Stimulated activated CD8-positive, alpha-beta memory T cell treated with anti-CD3 and anti-CD28 coated beads, Interleukin-7, amount 100 ng/mL, for 24 hours (primary cell): ENCODE measurements around the gene FKBP1B.
"Not testable (repeated sequence)": the region's sequence is repeated elsewhere in the genome, so short reads cannot be mapped to it uniquely, and the experiment has no call there.

Source experiments
- DNase-seq: peaks from one replicate; pipeline ENCODE4 v3.0.0-alpha.2; 2020; ENCODE audit warnings: low read depth

FKBP1B gene

DNA sequence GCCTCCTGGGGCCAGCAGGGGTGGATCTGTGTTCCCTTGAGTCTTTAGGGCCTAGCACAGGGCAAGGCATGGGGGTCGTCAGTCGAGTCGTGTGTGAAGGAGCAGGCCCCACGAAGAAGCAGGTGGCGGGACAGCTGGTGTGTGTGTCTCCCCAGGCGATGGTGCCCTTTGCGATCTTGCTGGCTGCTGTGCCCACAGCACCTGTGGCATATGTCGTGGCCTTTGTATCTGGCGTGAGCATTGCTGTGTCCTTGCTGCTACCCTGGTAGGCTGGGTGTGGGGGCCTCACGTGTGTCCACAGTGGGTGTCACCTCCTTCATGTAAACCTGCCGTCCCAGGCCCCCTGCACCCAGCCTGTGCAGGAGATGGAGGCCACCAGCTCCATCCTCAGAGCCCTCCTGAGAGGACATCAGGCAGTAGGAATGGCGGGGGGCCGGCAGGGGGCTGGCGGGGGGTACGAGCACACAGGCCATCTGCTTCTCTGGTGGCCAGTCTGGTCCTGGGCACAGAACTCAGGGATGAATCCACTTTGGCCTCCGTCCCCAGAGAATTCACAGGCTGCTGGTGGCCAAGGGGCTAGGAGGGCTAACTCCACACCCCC, 26.5 kb upstream of the FKBP1B start:
- DNase-seq: no peak

GRCh38 chr2:24024018-24024417, 25.5 kb upstream of the FKBP1B start:
- DNase-seq: no peak

- DNase-seq: no peak
These were observed 24.4 kb upstream of the FKBP1B start for GRCh38 chr2:24024996-24025663.

DNA sequence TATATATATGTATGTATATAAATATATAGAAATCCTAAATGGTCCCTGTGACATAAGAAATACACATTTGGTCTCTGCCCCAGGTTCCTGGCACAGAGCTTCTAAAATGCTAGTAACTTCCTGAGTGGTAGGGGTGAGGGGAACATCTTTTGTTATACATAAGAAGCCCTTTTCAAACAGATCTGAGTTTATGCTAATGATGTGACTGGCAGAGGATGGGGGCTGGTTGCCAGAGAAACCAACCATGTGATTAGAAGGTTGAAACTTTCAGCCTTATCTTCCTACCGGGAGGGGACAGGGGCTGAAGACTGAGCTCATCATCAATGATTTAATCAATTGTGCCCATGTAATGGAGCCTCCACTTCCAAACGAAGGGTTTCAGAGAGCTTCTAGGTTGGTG, 23.3 kb upstream of the FKBP1B start:
- DNase-seq: no peak

- DNase-seq: no peak
These were observed 10.6 kb upstream of the FKBP1B start for GRCh38 chr2:24038786-24039499.

GRCh38 chr2:24040511-24040910, 9.0 kb upstream of the FKBP1B start:
- no peak for DNase-seq

DNA sequence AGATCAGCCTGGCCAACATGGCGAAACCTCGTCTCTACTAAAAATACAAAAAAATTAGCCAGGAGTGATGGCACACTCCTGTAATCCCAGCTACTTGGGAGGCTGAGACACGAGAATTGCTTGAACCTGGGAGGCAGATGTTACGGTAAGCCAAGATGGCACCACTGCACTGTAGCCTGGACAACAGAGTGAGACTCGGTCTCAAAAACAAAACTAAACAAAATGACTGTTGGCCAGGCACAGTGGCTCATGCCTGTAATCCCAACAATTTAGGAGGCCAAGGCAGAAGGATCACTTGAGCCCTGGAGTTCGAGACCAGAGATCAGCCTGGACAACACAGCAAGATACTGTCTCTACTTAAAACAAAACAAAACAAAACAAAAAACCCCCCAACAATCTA, 6.4 kb upstream of the FKBP1B start:
- not testable (repeated sequence) for DNase-seq

- no peak for DNase-seq
These were observed 3.7 kb upstream of the FKBP1B start for GRCh38 chr2:24045511-24046508.

DNA sequence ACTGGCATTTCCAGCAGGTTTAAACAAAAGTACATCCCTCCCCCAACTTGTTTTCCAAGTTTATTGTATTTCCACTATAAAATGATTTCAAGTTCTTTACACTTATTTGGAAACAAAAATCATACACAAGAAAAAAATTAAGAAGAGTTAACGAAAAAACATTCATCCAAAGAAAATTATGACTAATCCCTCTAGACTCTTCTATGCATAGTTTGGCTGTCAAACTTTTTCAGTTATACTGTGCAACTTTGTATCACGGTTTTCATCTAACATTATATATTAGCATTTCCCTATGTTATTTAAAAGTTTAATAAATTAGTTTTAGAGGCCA, 3.0 kb upstream of the FKBP1B start:
- DNase-seq: no peak

GRCh38 chr2:24046930-24047702, 2.4 kb upstream of the FKBP1B start, which contains the start of gene WDCP:
Gene WDCP, minus strand, starts transcription at chr2:24047391. Its CDS starts 7,897 bp downstream, at chr2:24039494.
- peak; percentile 87 for DNase-seq

DNA sequence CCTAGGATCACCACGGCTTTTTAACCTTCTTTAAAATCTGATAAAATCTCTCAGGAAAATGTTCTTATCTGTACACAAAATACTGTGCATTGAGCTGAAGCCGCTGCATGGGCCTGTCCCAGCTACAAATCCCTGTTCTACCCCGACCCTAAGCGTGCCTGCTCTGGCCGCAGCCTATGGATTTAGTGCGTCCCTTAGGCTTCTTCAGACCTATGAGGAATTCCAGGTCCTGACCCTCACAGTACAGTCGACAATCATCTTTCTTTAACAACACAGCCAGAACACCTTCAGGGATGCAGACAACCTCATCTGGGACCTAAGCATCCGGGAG, 1.9 kb upstream of the FKBP1B start:
- no peak for DNase-seq

- DNase-seq: no peak
These were observed 614 bp upstream of the FKBP1B start for GRCh38 chr2:24048769-24049484.

GRCh38 chr2:24050041-24050979, 769 bp downstream of the FKBP1B start:
- no peak for DNase-seq

DNA sequence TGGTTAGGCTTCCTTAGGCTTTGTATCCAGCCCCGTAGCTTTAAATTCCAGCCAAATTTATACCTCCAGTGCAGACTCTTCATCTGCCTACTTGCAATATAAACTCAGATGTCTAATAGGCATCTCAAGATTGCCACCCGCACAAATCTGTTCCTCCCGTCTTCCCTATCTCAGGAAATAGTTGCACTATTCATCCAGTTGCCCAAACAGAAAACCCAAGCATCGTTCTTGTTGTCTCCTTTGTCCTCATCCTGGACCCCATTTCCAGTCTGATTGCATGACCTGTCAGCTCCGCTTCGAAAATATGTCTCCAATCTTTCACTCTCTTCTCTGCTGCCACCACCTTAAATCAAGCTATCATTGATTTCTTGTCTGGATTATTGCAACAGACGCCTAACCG, 2.3 kb downstream of the FKBP1B start:
- no peak for DNase-seq

DNA sequence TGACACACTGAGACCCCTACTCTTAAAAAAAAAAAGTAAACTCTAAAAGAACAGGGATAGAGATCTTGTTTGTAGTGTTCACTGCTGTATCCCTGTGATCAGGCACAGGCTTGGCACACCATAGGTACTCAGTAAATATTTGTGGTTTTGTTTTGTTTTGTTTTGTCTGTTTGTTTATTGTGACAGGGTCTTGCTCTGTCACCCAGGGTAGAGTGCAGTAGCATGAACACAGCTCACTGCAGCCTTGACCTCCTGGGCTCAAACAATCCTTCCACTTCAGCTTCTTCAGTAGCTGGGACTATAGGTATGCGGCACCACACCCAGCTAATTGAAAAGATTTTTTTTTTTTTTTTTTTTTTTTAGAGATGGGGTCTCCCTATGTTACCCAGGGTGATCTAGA, 3.4 kb downstream of the FKBP1B start:
- DNase-seq: no peak

DNA sequence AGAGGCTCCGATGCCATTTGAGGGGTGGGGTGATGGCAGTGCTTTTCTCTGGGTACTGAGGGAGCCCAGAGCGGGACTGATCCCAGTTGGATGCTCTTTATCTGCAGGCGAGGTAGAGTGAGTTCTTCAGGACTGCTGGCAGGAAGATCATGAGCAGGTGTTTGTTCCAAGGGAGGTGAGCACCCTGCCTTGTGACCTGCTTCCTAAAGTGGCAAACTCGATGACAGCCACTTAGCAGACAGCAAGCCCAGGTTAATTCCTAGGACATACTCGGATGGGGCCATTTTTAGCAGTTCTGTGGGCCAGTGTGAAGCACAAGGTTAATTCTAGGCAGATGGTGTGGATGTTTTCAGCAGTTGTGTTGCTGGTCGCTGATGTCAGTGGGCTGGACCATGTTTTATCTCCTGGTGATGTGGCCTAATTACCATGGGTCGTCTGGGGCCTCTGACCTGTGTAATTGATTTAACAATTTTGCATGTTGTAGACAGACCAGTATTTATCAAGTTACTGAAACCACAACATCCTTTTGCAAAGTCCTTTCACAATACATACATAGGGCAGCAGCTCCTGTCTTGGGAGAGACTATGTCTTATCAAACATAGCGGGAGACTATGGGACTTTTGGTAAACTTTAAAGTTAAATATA, 4.9 kb downstream of the FKBP1B start:
- DNase-seq: no peak

DNA sequence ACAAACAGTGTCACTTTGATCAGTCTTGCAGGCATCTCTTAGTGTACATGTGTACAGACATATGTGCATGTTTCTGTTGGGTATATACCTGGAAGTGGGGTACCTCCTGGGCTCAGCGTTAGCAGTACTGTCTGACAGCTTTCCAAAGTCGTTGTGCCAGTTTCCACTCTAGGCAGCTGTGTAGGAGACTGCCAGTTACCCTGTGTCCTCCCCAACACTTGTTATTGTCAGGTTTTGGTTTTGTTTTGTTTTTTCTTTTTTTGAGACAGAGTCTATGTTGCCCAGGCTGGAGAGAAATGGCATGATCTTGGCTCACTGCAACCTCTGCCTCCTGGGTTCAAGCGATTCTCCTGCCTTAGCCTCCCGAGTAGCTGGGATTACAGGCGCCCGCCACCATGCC, 6.2 kb downstream of the FKBP1B start:
- DNase-seq: no peak

- DNase-seq: no peak
These were observed 9.2 kb downstream of the FKBP1B start for GRCh38 chr2:24058564-24059271.

DNA sequence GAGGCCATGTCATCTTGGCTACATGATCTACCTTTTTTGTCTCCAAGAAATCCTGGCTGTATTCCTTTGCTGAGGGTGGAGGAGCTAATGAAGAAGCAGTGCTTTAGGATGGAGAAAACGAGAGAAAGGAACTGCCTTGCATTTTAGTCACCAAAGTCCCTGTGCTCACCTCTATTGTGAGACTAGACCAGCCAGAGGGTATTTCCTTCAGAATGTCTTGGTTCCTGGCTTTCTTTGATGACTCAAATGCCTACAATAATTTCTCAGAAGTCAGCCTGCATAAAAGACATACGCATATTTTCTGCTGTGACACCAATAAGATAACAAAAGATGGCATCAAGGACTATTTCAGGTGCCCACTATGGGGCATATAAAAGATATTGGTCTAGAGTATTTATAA, 15.8 kb downstream of the FKBP1B start:
- no peak for DNase-seq
